Activated naive CD4-positive, alpha-beta T cell (primary cell): ENCODE measurements around the gene ALDH9A1.

Experiments used
- DNase-seq, 4 experiments: peaks; one replicate each; lab custom pipeline; 2025; lab: John Stamatoyannopoulos, UW

ALDH9A1 gene

DNA sequence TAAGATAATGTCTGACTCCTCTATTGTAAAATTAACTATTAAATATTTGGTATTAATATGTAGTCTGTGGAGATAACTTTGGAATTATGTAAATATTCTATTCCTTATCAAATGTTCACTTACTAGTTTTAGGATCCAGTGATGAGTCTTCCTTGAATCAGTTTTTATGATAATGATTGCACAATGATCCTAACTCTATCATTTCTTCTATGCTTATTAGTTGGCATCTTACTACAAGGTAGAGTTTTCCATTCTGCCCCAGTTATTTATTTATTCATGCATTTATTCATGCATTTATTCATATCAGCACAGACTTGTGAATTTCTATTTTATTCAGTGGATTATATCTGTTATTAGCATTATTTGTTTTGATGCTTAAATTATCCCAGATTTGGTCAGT lies 74.7 kb downstream of the ALDH9A1 start:
- no peak for DNase-seq

GRCh38 chr1:165619647-165620151 lies 78.7 kb downstream of the ALDH9A1 start:
- no peak for DNase-seq

GRCh38 chr1:165616987-165617546 lies 81.3 kb downstream of the ALDH9A1 start:
- no peak for DNase-seq

- no peak for DNase-seq
Observed at GRCh38 chr1:165616054-165616612, 82.2 kb downstream of the ALDH9A1 start.
